Astrocyte of the spinal cord (primary cell): Measurements from ENCODE around the gene NRF1.

Source experiments
- DNase-seq: peaks from one replicate; pipeline ENCODE4 v3.0.0; 2011; ENCODE audit warnings: low read depth, low spot score
- H3K4me3 ChIP-seq: 2 replicates; pipeline ENCODE4 v1.5.1; 2011; ENCODE audit warnings: low read depth, mild to moderate bottlenecking, low read length, moderate library complexity
- in situ Hi-C: cut with HindIII; loops from 2 replicates; pipeline ENCODE4 v1.10.0; 2017; ENCODE audit warnings: low sequenced_read_pairs
- TF ChIP-seq, protein P1 (sequence below): IDR thresholded peaks from 2 replicates; pipeline ENCODE4 v1.5.1; 2012; ENCODE audit warnings: low read depth, mild to moderate bottlenecking, low read length, inconsistent platforms

NRF1 gene

DNA sequence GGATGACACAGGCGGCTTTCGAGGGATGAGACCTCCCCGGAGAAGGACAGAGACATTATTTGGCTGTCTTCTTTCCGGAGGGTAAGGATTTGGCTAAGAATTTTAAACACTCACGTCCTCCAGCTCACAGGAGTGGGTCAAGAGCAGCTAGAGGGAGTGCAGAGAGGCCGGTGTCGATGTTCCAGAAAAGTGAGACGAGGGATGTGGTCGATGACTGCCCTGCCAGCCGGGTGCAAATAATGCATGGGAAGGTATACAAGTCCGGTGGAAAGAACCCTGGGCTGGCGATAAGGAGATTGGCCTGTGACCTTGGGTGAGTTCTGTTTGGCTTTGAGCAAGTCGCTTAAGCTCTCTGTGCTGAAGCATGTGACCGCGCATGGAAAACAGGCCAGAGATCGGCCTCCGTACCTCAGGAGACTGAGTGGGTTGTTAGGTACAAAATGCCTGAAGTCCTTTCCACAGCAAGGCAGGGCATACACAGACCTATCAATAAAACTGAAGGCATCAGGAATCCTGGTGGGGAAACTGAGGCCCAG lies 192.1 kb downstream of the NRF1 start:
- no peak overlapping the region for H3K4me3 ChIP-seq
- TF ChIP-seq, protein P1, sequence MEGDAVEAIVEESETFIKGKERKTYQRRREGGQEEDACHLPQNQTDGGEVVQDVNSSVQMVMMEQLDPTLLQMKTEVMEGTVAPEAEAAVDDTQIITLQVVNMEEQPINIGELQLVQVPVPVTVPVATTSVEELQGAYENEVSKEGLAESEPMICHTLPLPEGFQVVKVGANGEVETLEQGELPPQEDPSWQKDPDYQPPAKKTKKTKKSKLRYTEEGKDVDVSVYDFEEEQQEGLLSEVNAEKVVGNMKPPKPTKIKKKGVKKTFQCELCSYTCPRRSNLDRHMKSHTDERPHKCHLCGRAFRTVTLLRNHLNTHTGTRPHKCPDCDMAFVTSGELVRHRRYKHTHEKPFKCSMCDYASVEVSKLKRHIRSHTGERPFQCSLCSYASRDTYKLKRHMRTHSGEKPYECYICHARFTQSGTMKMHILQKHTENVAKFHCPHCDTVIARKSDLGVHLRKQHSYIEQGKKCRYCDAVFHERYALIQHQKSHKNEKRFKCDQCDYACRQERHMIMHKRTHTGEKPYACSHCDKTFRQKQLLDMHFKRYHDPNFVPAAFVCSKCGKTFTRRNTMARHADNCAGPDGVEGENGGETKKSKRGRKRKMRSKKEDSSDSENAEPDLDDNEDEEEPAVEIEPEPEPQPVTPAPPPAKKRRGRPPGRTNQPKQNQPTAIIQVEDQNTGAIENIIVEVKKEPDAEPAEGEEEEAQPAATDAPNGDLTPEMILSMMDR = no peak
- in situ Hi-C loops = no loop called here
- DNase-seq = no peak

DNA sequence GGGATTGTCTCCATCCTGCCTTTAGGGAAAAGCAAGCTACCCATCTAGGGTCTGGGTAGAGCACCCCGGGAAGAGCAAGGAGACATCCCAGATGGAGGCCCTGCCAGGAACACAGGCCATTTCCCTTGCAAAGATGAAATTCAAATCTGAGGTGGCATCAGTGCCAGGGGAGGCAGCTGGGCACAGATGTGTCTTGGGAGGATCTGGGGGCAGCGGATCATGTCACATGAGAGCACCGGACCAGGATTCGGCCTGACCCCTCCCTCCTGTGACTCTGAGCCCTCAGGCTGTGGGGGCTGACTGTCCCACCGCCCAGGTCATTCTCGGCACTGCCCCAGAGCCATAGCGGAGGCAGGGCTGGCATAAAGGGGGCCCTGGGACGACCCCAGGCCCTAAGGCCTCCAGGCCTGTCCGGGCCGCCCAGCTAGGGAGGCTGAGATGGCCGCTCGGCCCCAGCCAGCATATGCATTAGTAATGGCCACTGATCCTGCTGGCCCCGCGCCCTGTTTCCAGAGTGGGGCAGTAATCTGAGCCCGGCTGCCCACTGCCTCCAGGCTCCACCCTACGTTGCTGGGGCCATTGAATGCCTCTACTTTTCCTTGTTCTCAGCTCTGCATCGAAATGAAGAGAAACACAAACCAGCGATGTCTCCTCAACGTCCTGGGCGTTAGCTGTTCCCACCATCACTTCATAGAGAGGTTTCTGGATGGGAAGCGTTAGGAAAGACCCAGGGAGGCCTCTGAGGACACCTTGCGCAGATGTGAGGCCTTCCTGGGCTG lies 192.8 kb downstream of the NRF1 start:
- TF ChIP-seq, protein P1 = no peak
- H3K4me3 ChIP-seq = no peak overlapping the region
- in situ Hi-C loops = no loop called here
- DNase-seq = no peak

DNA sequence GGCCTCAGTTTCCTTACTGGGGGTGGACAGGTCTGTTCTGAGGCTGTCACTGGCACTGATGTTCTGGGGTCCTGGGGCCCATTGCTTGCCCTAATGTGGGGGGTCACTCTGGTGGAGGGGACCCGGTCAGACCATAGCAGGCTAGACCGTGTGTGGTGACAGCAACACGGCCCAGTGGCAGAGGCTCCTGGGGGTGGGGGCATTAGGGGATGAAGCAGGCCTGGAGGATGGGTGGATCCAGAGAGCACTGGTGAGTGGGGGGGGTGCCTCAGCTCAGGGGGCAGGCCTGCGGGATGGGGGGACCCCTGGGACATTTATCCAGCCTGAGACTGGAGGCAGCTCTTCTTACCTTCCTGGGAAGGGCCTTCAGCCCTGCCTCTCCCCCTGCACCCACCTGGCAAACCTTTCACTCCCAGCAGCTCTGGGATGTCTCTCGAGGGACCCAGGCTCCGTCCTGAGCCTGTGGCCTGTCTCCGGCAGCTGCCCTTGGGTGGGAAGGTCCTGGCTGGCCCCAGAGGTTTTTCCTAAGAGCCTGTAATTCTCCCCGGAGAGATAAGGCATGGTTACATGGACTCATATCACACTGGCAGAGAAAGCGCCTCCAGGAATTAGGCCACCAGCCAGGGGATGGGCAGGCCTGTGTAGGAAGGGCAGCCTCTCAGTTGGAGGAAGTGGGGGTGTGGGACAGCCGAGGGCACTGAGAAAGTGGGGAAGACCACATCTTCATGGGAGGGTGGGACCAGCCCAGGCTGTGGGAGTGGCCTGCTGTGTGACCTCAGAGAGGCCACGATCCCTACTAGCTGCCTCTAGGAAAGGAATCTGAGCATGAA lies 193.6 kb downstream of the NRF1 start:
- no peak overlapping the region for H3K4me3 ChIP-seq
- TF ChIP-seq, protein P1 = no peak
- in situ Hi-C loops = no loop called here
- no peak for DNase-seq
